Renal cortex interstitium (tissue), 15 donors: ENCODE measurements around the gene S1PR3. TPM values are rescaled to one million over a fixed set of nuclear protein-coding genes. Genes with fewer than 3 reads are reported as not detected.
"Not testable (repeated sequence)": the region's sequence is repeated elsewhere in the genome, so short reads cannot be mapped to it uniquely, and the experiment has no call there.

Experiments
- DNase-seq, 11 donors: peaks; one replicate each; pipeline ENCODE4 v3.0.0-alpha.2; 2013; ENCODE audit warnings: low read depth in 9 of 11, low spot score in 4 of 11; ENCODE audit errors: extremely low read depth in 1 of 11
- long read RNA-seq, 16 experiments: transcript quantifications; one replicate each; lab custom pipeline, GENCODE V29; 2026
- polyA plus RNA-seq, 3 donors: library from polyadenylated mRNA; unstranded; fragments of 120-200 nt; gene quantifications; one replicate each; pipeline ENCODE4 v1.2.1, GENCODE V29; 2013; ENCODE audit not compliant: insufficient read length in 3 of 3

The S1PR3 gene
- polyA plus RNA-seq: 10 to 100 TPM; 50.7 to 59.5 (median 52.1) TPM
- long read RNA-seq, donor 1, full-length matches to known transcripts: 20 of 20 reads
- long read RNA-seq, donor 1, partial matches to known transcripts: 0 of 20 reads
- long read RNA-seq, donor 1, other reads (novel, unspliced or antisense): 0 of 20 reads
- long read RNA-seq, donor 2, full-length matches to known transcripts: 34 of 34 reads
- long read RNA-seq, donor 2, partial matches to known transcripts: 0 of 34 reads
- long read RNA-seq, donor 2, other reads (novel, unspliced or antisense): 0 of 34 reads
- long read RNA-seq, donor 3, full-length matches to known transcripts: 45 of 45 reads
- long read RNA-seq, donor 3, partial matches to known transcripts: 0 of 45 reads
- long read RNA-seq, donor 3, other reads (novel, unspliced or antisense): 0 of 45 reads
- long read RNA-seq, donor 4, full-length matches to known transcripts: 17 of 17 reads
- long read RNA-seq, donor 4, partial matches to known transcripts: 0 of 17 reads
- long read RNA-seq, donor 4, other reads (novel, unspliced or antisense): 0 of 17 reads
- long read RNA-seq, donor 5: 0 reads
- long read RNA-seq, donor 6, full-length matches to known transcripts: 43 of 43 reads
- long read RNA-seq, donor 6, partial matches to known transcripts: 0 of 43 reads
- long read RNA-seq, donor 6, other reads (novel, unspliced or antisense): 0 of 43 reads
- long read RNA-seq, donor 7, full-length matches to known transcripts: 48 of 48 reads
- long read RNA-seq, donor 7, partial matches to known transcripts: 0 of 48 reads
- long read RNA-seq, donor 7, other reads (novel, unspliced or antisense): 0 of 48 reads
- long read RNA-seq, donor 8, full-length matches to known transcripts: 62 of 62 reads
- long read RNA-seq, donor 8, partial matches to known transcripts: 0 of 62 reads
- long read RNA-seq, donor 8, other reads (novel, unspliced or antisense): 0 of 62 reads
- long read RNA-seq, donor 9, full-length matches to known transcripts: 50 of 50 reads
- long read RNA-seq, donor 9, partial matches to known transcripts: 0 of 50 reads
- long read RNA-seq, donor 9, other reads (novel, unspliced or antisense): 0 of 50 reads
- long read RNA-seq, donor 10, full-length matches to known transcripts: 41 of 41 reads
- long read RNA-seq, donor 10, partial matches to known transcripts: 0 of 41 reads
- long read RNA-seq, donor 10, other reads (novel, unspliced or antisense): 0 of 41 reads
- long read RNA-seq, donor 11, full-length matches to known transcripts: 29 of 29 reads
- long read RNA-seq, donor 11, partial matches to known transcripts: 0 of 29 reads
- long read RNA-seq, donor 11, other reads (novel, unspliced or antisense): 0 of 29 reads
- long read RNA-seq, donor 12, full-length matches to known transcripts: 22 of 22 reads
- long read RNA-seq, donor 12, partial matches to known transcripts: 0 of 22 reads
- long read RNA-seq, donor 12, other reads (novel, unspliced or antisense): 0 of 22 reads
- long read RNA-seq, donor 13: 0 reads
- long read RNA-seq, donor 14, full-length matches to known transcripts: 34 of 34 reads
- long read RNA-seq, donor 14, partial matches to known transcripts: 0 of 34 reads
- long read RNA-seq, donor 14, other reads (novel, unspliced or antisense): 0 of 34 reads
- long read RNA-seq, donor 15, full-length matches to known transcripts: 22 of 22 reads
- long read RNA-seq, donor 15, partial matches to known transcripts: 0 of 22 reads
- long read RNA-seq, donor 15, other reads (novel, unspliced or antisense): 0 of 22 reads
- long read RNA-seq, donor 16, full-length matches to known transcripts: 57 of 57 reads
- long read RNA-seq, donor 16, partial matches to known transcripts: 0 of 57 reads
- long read RNA-seq, donor 16, other reads (novel, unspliced or antisense): 0 of 57 reads

DNA sequence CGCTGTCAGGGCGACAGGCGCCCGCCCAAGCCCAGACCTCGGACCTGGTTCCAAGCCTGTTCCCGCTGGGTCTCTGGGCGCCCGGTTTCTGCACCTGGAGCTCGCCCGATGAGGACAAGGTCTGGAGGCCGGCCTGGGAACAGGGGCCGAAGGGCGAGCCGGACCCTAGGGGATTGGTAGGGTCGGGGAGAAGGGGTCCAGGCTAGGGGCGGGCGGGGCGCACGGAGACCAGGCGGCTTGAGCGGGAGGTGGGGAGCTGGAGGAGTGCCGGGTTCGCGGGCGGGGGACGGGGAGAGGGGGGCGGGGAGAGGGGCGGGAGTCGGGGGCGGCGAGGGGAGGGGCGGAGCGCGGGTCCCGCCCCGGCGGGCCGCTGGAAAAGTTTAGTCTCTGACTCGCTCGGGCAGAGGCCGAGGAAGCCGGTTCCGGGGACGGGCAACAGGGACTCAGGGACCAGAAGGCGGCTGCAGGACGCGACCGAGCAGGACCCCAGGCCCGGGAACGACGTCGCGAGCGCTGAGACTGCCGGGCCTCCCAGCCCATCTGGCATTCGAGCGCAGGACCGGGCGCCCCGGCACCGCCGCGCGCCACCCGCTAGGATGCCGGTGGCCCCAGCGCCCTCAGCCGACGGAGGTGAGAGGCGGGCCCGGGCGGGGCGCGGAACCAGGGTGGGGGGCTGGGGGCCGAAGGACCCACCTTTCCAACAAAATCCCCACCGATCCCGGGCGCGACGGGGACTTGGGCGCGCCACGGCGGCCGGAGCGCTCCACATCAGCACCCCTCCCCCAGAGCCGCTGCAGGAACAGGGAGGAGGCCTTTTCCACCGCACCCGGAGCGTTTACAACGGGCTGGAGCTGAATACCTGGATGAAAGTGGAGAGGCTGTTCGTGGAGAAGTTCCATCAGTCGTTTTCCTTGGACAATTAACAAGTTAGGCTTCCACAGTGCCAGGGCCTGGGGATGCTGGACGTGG lies at the start of gene S1PR3:
Gene S1PR3 (plus strand): TSS at position 403 of the 969 bp plus-strand sequence. CDS start 9,733 bp downstream, outside the sequence.
- peak in 6 of 11 donors; percentile 54 to 68 (median 60) for DNase-seq

DNA sequence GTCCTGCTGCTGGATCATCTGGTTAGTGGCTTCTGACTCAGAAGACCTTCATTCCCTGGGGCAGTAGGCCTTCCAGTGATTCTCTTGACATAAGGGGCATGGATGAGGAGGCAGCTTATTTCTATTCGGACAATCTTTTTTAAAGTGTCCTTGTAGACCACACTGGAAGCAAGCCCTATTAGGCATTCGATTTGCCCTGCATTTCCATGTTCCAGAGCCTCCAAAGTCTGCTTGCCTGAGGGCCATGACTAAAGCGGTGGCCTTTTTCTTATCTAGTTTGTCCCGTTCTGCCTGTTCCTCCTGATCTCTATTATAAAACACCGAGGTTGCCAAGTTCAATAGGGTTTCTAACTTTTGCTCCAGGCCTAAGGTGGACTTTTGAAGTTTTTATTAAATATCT lies 49.7 kb upstream of the S1PR3 start:
- not testable (repeated sequence) for DNase-seq

DNA sequence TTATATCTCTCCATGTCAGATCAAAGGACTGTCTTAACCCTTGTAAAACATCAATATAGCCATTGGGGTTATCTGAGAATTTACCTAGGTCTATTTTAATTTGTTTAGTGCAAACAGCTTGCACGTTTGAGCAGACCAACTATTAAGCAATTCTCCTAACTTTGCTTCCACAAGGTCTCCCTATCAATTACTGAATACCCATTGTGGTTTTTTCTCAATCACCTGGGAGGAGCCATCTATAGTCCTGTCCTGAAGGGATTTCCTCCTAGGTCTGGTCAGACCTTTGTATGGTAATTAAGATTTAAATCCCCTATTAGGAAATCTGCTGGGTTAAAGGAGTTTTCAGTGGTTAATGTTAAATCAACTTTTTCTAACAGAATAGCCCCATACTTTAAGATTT lies 48.9 kb upstream of the S1PR3 start:
- no peak for DNase-seq

DNA sequence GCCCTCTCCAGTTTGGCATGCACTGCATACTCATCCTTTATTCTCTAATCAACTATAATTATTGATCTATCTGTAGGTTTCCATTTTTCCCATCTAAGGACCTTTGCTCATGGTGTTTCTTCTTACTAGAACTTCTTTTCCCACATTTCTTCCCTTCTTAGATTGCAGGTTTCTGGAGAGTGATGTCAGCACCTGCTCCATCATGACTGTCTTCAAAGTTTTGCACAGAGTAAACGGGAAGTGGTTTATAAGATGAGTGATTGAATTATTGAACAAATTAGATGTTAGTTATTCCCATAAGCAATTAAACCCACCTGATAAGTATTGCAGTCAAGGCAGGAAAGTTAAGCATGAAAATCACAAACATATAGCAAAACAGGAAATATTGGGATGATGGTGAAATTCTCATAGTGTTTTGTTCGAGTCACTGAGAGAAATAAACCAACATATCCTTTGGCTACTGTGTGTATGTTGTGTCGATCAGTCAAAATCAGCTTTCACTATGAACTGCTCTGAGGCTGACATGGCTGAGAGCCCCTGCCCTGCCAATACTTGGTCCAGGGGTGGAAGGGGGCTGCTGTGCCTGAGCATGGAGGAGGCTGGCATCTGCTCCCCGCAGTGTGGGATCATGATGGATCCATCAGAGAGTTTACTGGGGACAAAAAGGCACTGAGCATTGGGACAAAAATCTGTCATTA lies 45.5 kb upstream of the S1PR3 start:
- no peak for DNase-seq

DNA sequence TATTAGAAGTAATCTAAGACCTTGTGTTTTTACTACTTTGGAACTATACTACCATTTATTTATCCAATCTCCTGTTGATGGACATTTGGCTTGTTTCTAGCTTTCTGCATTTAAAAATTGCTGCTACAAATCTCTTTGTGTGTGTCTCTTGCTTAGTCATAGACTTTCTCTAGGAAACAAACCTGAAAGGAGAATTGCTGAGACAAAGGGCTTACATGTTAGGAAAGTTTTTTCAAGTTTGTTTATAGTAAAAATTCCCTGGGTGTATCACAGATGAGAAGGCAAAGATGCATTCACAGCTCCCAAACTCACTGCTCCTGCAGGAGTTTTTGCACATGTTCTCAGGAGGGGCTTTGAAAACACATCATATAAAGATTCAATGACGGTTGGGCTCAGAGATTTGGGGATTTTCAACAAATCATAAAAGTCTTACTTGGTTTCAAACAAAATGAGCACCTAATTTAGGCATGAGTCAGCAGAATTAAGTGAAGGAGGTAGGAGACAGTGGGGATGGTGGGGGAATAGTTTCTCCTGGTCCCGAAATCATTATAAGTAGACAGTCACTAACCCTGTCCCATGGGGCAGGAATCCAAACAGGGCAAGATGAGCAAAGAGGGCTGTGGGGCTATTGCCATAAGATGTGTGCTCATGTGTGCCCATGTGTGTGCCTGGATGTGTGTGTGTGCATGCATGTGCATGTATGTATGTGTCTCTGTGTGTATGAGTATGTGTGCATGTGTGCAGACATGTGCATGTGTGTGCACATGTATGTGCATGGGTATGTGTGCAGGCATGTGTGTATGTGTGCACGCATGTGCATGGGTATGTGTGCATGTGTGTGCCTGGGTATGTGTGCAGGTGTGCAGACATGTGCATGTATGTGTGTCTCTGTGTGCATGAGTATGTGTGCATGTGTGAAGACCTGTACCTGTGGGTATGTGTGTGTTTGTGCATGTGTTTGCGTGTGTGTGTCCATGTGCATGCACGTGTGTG lies 43.4 kb upstream of the S1PR3 start:
- no peak for DNase-seq

DNA sequence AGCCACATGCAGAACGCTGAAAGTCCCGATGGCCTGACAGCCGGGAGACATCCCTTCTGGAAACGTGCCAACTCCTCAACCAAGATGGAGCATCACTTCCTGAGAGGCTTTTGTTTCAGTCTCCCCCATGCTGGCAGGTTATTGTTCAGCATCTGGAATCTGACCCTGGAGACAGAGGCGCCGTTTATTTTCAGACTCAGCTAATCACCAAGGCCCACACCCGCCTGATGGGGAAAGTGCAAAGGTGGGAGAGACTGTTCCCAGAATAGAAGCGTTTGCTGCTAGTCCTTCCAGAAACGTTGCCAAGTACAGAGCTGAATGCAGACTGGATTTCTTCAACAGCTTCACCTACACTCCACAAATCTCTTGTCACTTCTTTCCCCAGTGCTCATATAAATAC lies 41.8 kb upstream of the S1PR3 start:
- peak; percentile 35 to 80 (median 58) for DNase-seq

DNA sequence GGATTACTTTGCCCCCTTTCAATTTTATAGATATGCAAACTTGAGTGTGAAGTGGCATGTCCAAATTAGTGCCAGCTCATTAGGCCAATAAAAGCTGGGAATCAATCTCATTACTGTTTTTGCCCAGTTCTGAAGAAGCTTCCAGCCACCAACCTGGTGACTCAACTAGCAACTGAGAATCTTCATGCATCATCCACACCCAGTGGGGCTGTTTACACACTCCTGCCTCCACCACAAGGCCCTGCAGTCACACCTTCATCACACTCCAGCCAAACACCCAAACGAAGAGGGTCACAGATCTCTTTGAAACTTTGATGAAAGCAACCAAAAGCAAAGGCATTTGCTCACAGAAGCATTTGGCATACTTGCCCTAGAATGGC lies 41.3 kb upstream of the S1PR3 start:
- DNase-seq: no peak

DNA sequence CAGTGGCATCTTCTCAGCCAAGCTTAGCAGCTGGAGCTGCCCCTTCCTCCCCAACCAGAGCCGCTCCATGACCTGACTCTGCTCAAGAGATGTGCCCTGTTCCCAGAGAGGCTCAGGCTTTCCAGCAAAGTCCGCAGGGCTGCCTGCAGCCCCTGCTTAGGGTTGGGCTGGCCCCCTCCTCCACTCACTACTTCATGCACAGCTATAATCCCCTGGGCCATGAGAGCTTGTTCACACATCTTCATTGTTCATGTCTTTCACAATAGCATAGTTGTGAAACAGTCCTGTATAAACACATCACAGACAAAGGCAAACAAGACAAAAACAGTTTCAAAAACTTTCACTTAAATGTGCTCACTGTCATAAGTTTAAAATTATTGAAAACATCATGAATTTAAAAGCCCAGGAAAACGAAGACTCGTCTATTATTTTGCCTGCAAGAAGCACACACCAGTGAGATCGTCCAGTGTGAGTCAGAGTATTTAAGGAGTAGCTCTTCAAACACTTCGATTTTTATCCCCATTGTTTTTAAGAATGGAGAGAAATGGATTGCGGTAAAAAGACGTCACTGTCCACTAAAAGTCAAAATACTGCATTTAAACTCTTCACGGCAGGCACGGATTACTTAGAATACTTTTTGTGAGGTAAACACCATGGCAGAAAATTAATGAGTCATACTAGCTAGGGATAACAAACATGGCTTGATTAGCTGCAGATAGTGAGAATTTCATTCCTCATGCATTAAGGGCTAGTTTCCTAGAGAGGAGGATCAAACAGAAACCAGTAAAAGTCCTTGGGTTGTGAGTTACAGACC lies 40.7 kb upstream of the S1PR3 start:
- no peak for DNase-seq

DNA sequence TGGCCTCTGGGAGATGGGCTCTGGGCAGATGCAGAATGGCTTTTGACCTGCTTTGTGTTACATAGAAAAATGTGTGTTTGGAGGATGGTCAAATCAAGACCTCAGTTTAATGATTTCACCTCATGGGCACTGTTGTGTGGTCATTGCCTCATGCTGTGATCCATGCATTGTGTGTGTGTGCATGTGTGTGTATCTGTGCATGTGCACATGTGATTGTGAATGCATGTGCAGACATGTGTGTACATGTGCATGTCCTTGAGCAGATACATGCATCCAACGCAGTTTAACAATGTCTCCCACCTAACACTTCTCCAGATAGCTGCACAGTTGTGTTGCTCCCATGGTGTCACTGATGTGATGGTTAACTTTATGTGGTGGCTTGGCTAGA lies 40.1 kb upstream of the S1PR3 start:
- no peak for DNase-seq

DNA sequence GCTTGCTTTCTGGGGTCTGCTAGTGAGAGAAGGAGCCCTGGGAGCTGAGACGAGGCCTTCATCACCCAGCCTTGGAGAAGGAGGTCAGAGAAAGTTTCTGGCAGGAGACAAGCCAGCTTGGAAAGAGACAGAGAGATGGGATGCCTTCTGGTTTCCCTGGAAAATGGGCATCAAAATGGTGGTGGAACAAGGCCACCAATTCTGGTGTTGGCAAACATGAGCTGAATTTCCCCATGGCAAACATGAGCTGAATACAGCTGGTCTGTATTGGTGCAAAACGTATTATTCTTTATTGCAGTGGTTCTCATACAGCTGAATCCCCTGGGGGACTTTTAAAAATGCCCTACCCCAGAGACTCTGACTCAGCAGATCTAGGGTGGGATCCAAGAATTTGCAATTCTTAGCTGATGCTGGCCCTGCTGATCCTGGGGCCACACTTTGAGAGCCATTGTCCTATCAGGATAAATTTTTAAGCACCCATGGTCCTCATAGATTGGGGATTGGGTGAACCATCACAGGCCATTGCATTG lies 39.1 kb upstream of the S1PR3 start:
- no peak for DNase-seq

DNA sequence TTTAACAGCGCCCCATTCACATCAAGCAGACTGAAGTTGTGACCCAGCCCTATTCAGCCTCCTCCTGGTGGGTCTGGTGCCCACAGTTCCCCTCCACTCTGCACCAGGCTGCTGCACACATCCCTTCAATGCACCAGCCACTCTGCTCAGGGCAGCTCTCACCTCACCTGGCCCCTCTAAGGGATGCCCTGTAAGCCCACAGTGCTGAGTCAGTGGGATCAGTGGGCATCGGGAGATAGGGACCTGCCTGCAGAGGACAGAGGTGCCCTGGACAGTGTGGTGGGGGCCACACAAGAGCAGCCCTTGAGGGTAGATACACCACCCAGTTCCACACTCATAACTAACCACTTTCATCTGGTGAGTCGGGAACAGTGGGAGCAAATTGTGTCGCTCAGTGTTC lies 38.3 kb upstream of the S1PR3 start:
- DNase-seq: no peak

DNA sequence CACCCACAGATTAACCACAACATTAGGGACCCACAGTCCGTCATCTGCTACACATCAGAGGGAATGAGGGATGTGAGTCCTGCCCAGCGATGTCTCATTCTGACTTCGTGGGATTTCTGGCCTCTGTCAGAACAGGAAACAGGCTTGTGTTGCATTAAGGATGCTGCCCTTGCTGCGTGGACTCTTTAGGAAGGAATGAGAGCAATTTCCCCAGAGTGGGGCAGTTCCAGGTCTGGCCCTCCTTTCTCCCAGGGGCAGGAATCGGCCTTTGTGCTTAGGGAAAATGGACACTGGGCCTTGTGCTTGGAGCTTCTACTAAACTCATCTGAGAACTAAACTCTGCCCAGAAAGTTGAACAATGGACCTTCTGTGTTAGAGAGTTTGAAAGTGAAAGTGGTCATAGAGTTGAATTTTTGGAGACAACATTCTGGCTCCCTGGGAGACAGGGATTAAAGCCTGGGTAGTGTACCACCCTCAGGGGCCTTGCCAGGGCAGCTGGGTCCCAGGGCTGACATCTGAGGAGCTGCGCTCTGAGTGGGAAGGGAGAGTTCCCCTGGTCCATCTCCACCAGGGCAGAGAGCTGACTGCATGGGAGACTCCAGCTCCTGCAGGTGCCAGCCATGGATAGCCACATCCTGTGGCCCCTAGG lies 37.8 kb upstream of the S1PR3 start:
- DNase-seq: no peak

DNA sequence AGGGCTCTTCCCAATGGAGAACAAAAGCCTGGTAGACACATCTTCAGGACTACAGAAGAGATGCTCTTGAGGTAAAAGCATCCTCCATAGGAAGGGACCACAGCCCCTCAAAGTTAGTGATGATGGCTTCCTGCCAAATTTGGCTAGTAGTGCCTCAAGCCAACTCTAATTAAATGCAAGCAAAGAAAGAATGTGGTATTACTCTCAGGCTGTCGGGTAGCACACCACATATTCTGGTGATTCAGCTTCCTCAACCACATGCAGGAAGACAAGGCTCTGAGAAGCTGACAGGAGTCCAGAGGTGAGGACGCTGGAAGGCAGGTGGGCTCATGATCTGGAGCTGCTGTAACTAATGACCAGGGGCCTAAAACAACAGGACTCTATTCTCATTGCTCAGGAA lies 37.2 kb upstream of the S1PR3 start:
- DNase-seq: no peak

DNA sequence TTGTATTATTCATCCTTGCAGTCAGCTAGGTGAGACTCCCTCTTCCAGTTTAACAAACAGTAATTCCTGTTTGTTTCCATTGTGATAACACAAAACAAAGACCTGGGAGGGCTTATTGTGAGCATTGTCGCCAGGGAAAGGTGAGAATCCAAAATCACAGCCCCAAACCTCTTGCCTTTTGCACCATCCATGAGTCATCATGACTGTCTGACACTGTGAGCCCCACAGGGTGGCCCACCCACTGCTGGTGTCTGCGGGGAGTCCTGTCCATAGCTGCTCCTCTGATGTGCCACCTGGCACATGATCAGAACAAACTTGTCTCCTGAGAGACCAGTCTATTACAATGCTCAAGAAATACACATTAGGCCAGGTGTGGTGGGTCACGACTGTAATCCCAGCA lies 33.7 kb upstream of the S1PR3 start:
- no peak for DNase-seq
